ENCODE results near the gene MARCHF9. TPM values are rescaled to one million over a fixed set of nuclear protein-coding genes. Genes with fewer than 3 reads are reported as not detected.
"Not testable (repeated sequence)": the region's sequence is repeated elsewhere in the genome, so short reads cannot be mapped to it uniquely, and the experiment has no call there.

Gene MARCHF9
- total RNA-seq, 4 donors from 2014 or later: 10.2 to 26.6 (median 13.1) TPM

DNA sequence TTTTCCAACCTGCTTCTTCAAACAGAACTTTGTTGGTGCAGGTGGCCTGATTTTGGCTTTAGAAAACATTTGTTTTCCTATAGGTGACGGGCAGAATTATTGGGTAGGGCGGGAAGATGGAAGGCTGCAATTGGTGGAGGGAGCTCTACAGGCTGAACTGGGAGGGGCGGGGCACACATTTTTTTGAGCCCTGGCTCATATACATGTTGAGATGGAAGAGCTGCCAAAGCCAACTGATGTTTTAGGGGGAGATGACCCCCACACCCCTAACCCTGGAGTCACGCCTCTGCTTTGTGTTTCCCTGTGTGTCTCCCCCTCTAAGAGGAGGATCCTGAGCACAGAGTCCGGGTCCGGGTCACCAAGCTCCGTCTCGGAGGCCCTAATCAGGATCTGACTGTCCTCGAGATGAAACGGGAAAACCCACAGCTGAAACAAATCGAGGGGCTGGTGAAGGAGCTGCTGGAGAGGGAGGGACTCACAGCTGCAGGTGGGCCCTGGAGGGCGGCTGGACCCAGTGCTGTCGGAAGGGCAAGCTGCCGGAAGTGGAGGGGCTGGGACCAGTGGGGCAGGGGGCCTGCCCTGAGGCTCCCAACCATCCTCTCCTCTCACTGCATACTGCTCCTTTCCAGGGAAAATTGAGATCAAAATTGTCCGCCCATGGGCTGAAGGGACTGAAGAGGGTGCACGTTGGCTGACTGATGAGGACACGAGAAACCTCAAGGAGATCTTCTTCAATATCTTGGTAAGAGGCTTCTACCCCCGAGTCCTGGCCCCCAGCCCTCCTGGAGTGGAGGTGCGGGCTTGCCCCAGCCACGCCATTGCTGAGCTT lies 34.9 kb upstream of the MARCHF9 start:
- no peaks in the 10 kb centered on the region for H3K4me1 ChIP-seq
- no peak for DNase-seq (ENCODE audit: low spot score in 2 of 2)
- no peak overlapping the region for H3K27ac ChIP-seq
- no peaks in the 10 kb centered on the region for H3K27me3 ChIP-seq
- H3K4me3 ChIP-seq: no peak overlapping the region
- no peak for TF ChIP-seq POLR2A (IDR thresholded peaks at IDR 0.05)
- TF ChIP-seq, protein P1, sequence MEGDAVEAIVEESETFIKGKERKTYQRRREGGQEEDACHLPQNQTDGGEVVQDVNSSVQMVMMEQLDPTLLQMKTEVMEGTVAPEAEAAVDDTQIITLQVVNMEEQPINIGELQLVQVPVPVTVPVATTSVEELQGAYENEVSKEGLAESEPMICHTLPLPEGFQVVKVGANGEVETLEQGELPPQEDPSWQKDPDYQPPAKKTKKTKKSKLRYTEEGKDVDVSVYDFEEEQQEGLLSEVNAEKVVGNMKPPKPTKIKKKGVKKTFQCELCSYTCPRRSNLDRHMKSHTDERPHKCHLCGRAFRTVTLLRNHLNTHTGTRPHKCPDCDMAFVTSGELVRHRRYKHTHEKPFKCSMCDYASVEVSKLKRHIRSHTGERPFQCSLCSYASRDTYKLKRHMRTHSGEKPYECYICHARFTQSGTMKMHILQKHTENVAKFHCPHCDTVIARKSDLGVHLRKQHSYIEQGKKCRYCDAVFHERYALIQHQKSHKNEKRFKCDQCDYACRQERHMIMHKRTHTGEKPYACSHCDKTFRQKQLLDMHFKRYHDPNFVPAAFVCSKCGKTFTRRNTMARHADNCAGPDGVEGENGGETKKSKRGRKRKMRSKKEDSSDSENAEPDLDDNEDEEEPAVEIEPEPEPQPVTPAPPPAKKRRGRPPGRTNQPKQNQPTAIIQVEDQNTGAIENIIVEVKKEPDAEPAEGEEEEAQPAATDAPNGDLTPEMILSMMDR (IDR thresholded peaks at IDR 0.05): no peak
- no peak for TF ChIP-seq POLR2AphosphoS5 (IDR thresholded peaks at IDR 0.05)
- no peak for TF ChIP-seq EP300 (IDR thresholded peaks at IDR 0.05)
- H3K9me3 ChIP-seq: no peaks in the 10 kb centered on the region
- 90% methylated on average over 20 of the region's 20 CpGs for WGBS
- H3K36me3 ChIP-seq: peaks cover 71% of the 10 kb centered on the region

DNA sequence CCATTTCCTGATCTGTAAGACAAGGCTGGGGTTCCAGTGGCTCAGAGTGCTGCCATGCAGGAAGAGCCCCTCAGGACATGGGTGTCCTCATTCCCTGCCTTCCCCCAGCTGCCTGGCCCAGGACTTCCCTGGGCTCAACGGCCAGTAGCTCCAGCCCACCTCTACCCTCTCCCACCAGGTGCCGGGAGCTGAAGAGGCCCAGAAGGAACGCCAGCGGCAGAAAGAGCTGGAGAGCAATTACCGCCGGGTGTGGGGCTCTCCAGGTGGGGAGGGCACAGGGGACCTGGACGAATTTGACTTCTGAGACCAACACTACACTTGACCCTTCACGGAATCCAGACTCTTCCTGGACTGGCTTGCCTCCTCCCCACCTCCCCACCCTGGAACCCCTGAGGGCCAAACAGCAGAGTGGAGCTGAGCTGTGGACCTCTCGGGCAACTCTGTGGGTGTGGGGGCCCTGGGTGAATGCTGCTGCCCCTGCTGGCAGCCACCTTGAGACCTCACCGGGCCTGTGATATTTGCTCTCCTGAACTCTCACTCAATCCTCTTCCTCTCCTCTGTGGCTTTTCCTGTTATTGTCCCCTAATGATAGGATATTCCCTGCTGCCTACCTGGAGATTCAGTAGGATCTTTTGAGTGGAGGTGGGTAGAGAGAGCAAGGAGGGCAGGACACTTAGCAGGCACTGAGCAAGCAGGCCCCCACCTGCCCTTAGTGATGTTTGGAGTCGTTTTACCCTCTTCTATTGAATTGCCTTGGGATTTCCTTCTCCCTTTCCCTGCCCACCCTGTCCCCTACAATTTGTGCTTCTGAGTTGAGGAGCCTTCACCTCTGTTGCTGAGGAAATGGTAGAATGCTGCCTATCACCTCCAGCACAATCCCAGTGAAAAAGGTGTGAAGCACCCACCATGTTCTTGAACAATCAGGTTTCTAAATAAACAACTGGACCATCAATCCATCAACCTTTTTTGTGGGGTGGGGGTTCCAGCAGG lies 34.0 kb upstream of the MARCHF9 start:
- Histone ChIP-seq H3K4me3 (no peak overlapping the region), H3K27ac (no peak overlapping the region), H3K36me3 (peaks cover 62% of the 10 kb centered on the region), H3K27me3 (no peaks in the 10 kb centered on the region), H3K9me3 (no peaks in the 10 kb centered on the region), H3K4me1 (peaks cover 7% of the 10 kb centered on the region)
- TF ChIP-seq, protein P1 (IDR thresholded peaks at IDR 0.05): no peak
- no peak for TF ChIP-seq EP300 (IDR thresholded peaks at IDR 0.05)
- no peak for TF ChIP-seq POLR2AphosphoS5 (IDR thresholded peaks at IDR 0.05)
- no peak for TF ChIP-seq POLR2A (IDR thresholded peaks at IDR 0.05)
- 82% methylated on average over 11 of the region's 11 CpGs for WGBS
- no peak for DNase-seq (ENCODE audit: low spot score in 2 of 2)

DNA sequence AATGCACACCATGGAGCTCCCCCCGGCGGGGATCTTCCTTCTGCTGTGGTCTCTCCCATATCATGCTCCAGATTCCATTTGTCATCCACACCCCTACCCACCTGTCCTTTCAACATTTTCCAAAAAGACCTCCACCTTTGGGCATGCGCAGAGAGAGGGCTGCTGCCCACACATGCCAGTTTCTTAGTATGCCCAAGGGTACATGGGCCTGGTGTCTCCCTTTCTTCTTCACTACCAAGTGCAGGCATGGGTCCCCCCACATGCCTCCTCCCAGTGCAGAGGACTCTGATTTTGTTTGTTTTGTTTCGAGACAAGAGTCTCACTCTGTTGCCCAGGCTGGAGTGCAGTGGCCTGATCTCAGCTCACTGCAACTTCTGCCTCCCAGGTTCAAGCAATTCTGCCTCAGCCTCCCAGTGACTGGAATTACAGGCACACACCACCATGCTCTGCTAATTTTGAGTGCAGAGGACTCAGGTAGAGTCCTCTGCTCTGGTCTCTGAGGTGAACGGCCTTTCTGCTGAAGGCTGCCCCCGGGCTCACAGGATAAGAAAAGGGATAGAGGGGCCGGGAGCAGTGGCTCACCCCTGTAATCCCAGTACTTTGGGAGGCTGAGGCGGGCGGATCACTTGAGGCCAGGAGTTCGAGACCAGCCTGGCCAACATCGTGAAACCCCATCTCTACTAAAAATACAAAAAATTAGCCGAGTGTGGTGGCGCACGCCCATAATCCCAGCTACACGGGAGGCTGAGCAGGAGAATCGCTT lies 32.9 kb upstream of the MARCHF9 start:
- not testable (repeated sequence) for H3K27ac ChIP-seq; H3K9me3 ChIP-seq; DNase-seq (ENCODE audit: low spot score in 2 of 2); H3K4me3 ChIP-seq; H3K27me3 ChIP-seq
- H3K36me3 ChIP-seq: peaks cover 51% of the 10 kb centered on the region
- 90% methylated on average over 15 of the region's 16 CpGs for WGBS
- H3K4me1 ChIP-seq: peaks cover 16% of the 10 kb centered on the region

DNA sequence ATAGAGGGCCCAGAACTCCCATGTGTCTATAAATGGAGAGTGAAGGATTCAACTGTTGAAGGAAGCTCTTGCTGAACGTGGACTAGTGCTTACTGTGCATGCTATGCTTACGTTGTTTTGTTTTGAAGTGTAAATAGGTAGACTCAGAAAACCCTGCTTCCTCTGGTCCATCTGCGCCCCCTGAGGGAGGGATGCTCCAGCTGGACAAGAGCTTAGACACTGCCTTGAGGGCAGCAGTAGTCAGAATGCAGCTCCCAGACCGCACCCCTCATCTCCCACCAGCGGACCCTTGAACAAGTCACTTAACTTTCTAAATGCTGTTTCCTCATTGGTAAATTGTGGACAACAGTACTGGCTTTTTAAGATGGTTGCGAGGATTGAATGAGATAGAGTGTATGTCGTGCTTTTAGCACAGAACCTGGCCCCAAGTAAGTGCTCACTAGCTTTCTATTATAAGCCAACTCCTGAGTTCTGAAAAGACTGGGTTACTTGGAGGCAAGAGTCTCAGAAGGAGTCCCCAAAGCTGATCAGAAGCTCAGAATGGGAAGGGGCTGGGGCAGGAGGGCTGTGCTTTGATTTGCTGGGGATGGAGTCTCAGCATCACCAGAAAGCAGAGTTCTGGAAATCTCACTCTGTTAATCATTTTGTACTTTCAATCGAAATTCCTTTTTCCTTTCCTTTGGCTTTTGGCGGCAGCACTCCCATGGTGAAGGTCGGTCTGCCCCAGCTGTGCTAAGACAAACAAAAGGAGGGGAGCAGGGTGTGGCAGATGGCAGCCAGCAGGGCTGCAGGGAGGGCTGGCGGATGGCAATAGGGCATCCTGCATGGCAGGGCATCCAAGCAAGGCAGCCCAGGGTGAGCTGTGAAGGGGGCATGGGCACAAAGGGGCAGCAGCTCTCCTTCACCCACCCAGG lies 31.9 kb upstream of the MARCHF9 start:
- DNase-seq (ENCODE audit: low spot score in 2 of 2): no peak
- no peaks in the 10 kb centered on the region for H3K27me3 ChIP-seq
- WGBS: 56% methylated on average over 11 of the region's 11 CpGs
- peaks cover 25% of the 10 kb centered on the region for H3K4me1 ChIP-seq
- no peaks in the 10 kb centered on the region for H3K9me3 ChIP-seq
- TF ChIP-seq POLR2A (IDR thresholded peaks at IDR 0.05) (no peak), EP300 (IDR thresholded peaks at IDR 0.05) (no peak), POLR2AphosphoS5 (IDR thresholded peaks at IDR 0.05) (no peak)
- TF ChIP-seq, protein P1 (IDR thresholded peaks at IDR 0.05): no peak
- H3K36me3 ChIP-seq: peaks cover 41% of the 10 kb centered on the region
- no peak overlapping the region for H3K4me3 ChIP-seq
- no peak overlapping the region for H3K27ac ChIP-seq

DNA sequence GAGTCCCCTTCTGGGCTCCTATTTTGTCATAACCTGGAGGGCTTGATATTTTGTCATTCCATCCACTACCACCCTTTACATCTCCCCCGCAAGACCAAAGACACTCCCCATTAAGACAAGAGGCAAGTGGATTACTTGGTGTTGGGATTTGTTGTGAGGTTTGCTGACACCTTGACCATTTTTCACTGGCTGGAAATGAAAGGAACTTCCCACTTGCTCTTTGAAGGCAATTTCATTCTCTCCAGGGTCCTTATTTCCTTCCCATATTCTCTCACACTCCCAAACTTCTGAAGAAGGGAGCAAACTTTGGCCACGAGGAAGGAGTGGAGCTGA lies 31.3 kb upstream of the MARCHF9 start:
- H3K9me3 ChIP-seq: no peaks in the 10 kb centered on the region

More for the DNA sequence above, 31.3 kb upstream of the MARCHF9 start:
- TF ChIP-seq, protein P1 (IDR thresholded peaks at IDR 0.05): no peak
- TF ChIP-seq POLR2A (IDR thresholded peaks at IDR 0.05) (no peak), POLR2AphosphoS5 (IDR thresholded peaks at IDR 0.05) (no peak), EP300 (IDR thresholded peaks at IDR 0.05) (no peak)
- Histone ChIP-seq H3K27ac (no peak overlapping the region), H3K4me3 (no peak overlapping the region), H3K4me1 (peaks cover 27% of the 10 kb centered on the region), H3K36me3 (peaks cover 35% of the 10 kb centered on the region), H3K27me3 (no peaks in the 10 kb centered on the region)
- WGBS: 66% methylated on average over 2 of the region's 2 CpGs
- DNase-seq (ENCODE audit: low spot score in 2 of 2): no peak
